GM12878 (cell line): ENCODE data around the gene H19. TPM values are rescaled to one million over a fixed set of nuclear protein-coding genes. Genes with fewer than 3 reads are reported as not detected.

Source experiments
- ATAC-seq: fragments of 200-7000 bp; cut with Tn5 transposase; 3 replicates; pipeline ENCODE4 v1.9.1; 2020; ENCODE audit warnings: mild to moderate bottlenecking, moderate library complexity
- BruUV-seq: library from RNA; stranded (reverse); fragments of 400-500 nt; replicated peaks from 2 replicates; lab custom pipeline; 2021; lab: Mats Ljungman, UMichigan
- CTCF ChIA-PET: fragments of 300-600 bp; sonication (Branson Sonifier 250); formaldehyde crosslinking; extraction: SDS; loops from one replicate; lab custom pipeline; 2021; ENCODE audit warnings: inconsistent platforms; lab: Yijun Ruan, JAX
- POLR2A ChIA-PET: fragments of 350-600 bp; formaldehyde crosslinking; extraction: SDS; loops from one replicate; lab custom pipeline; 2021; ENCODE audit warnings: inconsistent platforms; lab: Charles Lee
- RAD21 ChIA-PET: fragments of 300-600 bp; sonication (Branson Sonifier 250); formaldehyde crosslinking; loops from one replicate; lab custom pipeline; 2023; ENCODE audit warnings: antibody characterized with exemption; ENCODE audit not compliant: unreplicated experiment; lab: Charles Lee
- SMC1A ChIA-PET: fragments of 300-600 bp; sonication (Branson Sonifier 250); formaldehyde crosslinking; loops from one replicate; lab custom pipeline; 2023; ENCODE audit not compliant: unreplicated experiment, uncharacterized antibody; lab: Charles Lee
- DNase-seq: peaks from one replicate; pipeline ENCODE4 v3.0.0-alpha.2; 2011; ENCODE audit warnings: low read depth, low spot score
- FAIRE-seq: peaks from 3 replicates; lab custom pipeline; 2011; peaks lifted over from hg19 to GRCh38; lab: Jason Lieb, UNC
- H2AFZ ChIP-seq: 2 replicates; pipeline ENCODE4 v1.6.0; 2011; ENCODE audit warnings: low read depth, low read length, control low read depth; ENCODE audit not compliant: control insufficient read depth
- H3K27ac ChIP-seq: 2 replicates; pipeline ENCODE4 v1.5.1; 2011; ENCODE audit warnings: control low read depth; ENCODE audit not compliant: control insufficient read depth, insufficient read depth
- H3K27me3 ChIP-seq, 2 experiments: replicated peaks in 1 of 2; 2 replicates each; pipeline versions ENCODE4 v1.6.0 to v1.6.1; 2011; ENCODE audit warnings: low read length in 1 of 2; ENCODE audit not compliant: control insufficient read depth in 2 of 2, insufficient read depth in 2 of 2
- H3K36me3 ChIP-seq, 2 experiments: 2 replicates each; pipeline ENCODE4 v1.5.1; 2011; ENCODE audit warnings: low read length in 1 of 2; ENCODE audit not compliant: control insufficient read depth in 2 of 2, insufficient read depth in 2 of 2
- H3K4me1 ChIP-seq: 2 replicates; pipeline ENCODE4 v1.6.1; 2011; ENCODE audit warnings: mild to moderate bottlenecking, low read length, moderate library complexity, mixed read lengths; ENCODE audit not compliant: control insufficient read depth, insufficient read depth
- H3K4me2 ChIP-seq: 2 replicates; pipeline ENCODE4 v1.6.0; 2011; ENCODE audit warnings: control low read depth; ENCODE audit not compliant: control insufficient read depth, insufficient read depth
- H3K4me3 ChIP-seq: fragments of 200-600 bp; sonication (generic); 2 replicates; pipeline ENCODE4 v1.5.1; 2016
- H3K79me2 ChIP-seq: 2 replicates; pipeline ENCODE4 v1.6.0; 2011; ENCODE audit warnings: low read length; ENCODE audit not compliant: control insufficient read depth, insufficient read depth
- H3K9ac ChIP-seq: 2 replicates; pipeline ENCODE4 v1.8.0; 2011; ENCODE audit warnings: low read length, control low read depth, mixed read lengths; ENCODE audit not compliant: control insufficient read depth, insufficient read depth
- H3K9me3 ChIP-seq: replicated peaks from 3 replicates; pipeline ENCODE4 v1.5.1; 2011; ENCODE audit warnings: mild to moderate bottlenecking, low read length; ENCODE audit not compliant: control insufficient read depth, insufficient read depth
- H4K20me1 ChIP-seq: 2 replicates; pipeline ENCODE4 v1.6.0; 2011; ENCODE audit not compliant: control insufficient read depth, insufficient read depth
- BCLAF1 ChIP-seq: fragments of 450-650 bp; IDR thresholded peaks from 2 replicates; pipeline ENCODE4 v1.6.1; 2017; ENCODE audit warnings: antibody characterized with exemption, mild to moderate bottlenecking, moderate library complexity
- CEBPZ ChIP-seq: fragments of 150-350 bp; IDR thresholded peaks from 2 replicates; pipeline ENCODE4 v1.6.1; 2016; ENCODE audit warnings: low read depth, low read length
- CHD4 ChIP-seq: fragments of 200-600 bp; sonication (generic); IDR thresholded peaks from 2 replicates; pipeline ENCODE4 v1.6.1; 2016; ENCODE audit warnings: mild to moderate bottlenecking
- CREM ChIP-seq: IDR thresholded peaks from 2 replicates; pipeline ENCODE4 v1.6.1; 2014; ENCODE audit warnings: antibody characterized with exemption, low read depth
- EP300 ChIP-seq, 2 experiments: fragments of 150-350 bp in 1 of 2; IDR thresholded peaks; 2 replicates each; pipeline ENCODE4 v1.6.1; 2011 to 2012; ENCODE audit warnings: low read depth in 2 of 2, low read length in 2 of 2, borderline replicate concordance in 1 of 2, improper control_type of control experiment in 1 of 2, inconsistent platforms in 1 of 2; ENCODE audit not compliant: control insufficient read depth in 1 of 2
- KAT2A ChIP-seq: conservative IDR thresholded peaks from 2 replicates; pipeline ENCODE4 v1.6.1; 2011; ENCODE audit warnings: low read depth, low read length; ENCODE audit not compliant: control insufficient read depth
- KLF5 ChIP-seq: fragments of 450-650 bp; IDR thresholded peaks from 2 replicates; pipeline ENCODE4 v1.6.1; 2014; ENCODE audit warnings: mild to moderate bottlenecking; ENCODE audit not compliant: partially characterized antibody
- MXI1 ChIP-seq: fragments of 150-350 bp; IDR thresholded peaks from 2 replicates; pipeline ENCODE4 v1.6.1; 2011; ENCODE audit warnings: low read depth, mild to moderate bottlenecking, inconsistent platforms, low read length, improper control_type of control experiment
- POLR2AphosphoS5 ChIP-seq: IDR thresholded peaks from 2 replicates; pipeline ENCODE4 v1.6.1; 2011; ENCODE audit warnings: mild to moderate bottlenecking, low read length, inconsistent platforms
- RAD51 ChIP-seq: fragments of 450-650 bp; IDR thresholded peaks from 2 replicates; pipeline ENCODE4 v1.6.1; 2016; ENCODE audit warnings: moderate library complexity, mild to moderate bottlenecking, inconsistent platforms
- RFX5 ChIP-seq: IDR thresholded peaks from 2 replicates; pipeline ENCODE4 v1.6.1; 2011; ENCODE audit warnings: low read depth, low read length, improper control_type of control experiment
- SMARCA5 ChIP-seq: fragments of 450-650 bp; IDR thresholded peaks from 2 replicates; pipeline ENCODE4 v1.6.1; 2017; ENCODE audit warnings: mild to moderate bottlenecking
- SUZ12 ChIP-seq: fragments of 200-600 bp; sonication (generic); IDR thresholded peaks from one replicate; pipeline ENCODE4 v1.6.1; 2018; ENCODE audit warnings: antibody characterized with exemption, mild to moderate bottlenecking; ENCODE audit not compliant: unreplicated experiment
- TBL1XR1 ChIP-seq: IDR thresholded peaks from 2 replicates; pipeline ENCODE4 v1.6.1; 2012; ENCODE audit warnings: low read depth, low read length, improper control_type of control experiment
- ZNF217 ChIP-seq: fragments of 450-650 bp; IDR thresholded peaks from 2 replicates; pipeline ENCODE4 v1.6.1; 2017; ENCODE audit warnings: antibody characterized with exemption, mild to moderate bottlenecking
- WGBS: methylation state at CpG from one replicate; pipeline ENCODE4 v1.1.6; 2016; ENCODE audit warnings: low lambda C conversion rate; ENCODE audit not compliant: insufficient replicate concordance, insufficient coverage; ENCODE audit errors: missing lambda C conversion rate; 5-methylcytosine and 5-hydroxymethylcytosine counted together
- in situ Hi-C: fragments of 300-500 bp; cut with MboI; formaldehyde crosslinking; loops from 9 replicates; pipeline ENCODE4 v1.14.3; 2018; ENCODE audit warnings: mixed read lengths
- intact Hi-C: fragments of 100-400 bp; cut with micrococcal nuclease; formaldehyde crosslinking; loops from one replicate; pipeline ENCODE4 v1.14.2; 2022; ENCODE audit not compliant: unreplicated experiment
- polyA plus RNA-seq, 11 experiments: library from polyadenylated mRNA; depleted of rRNA in 4 of 11; unstranded in 6 of 11; stranded (reverse) in 5 of 11; fragments of >200 nt; fragmentation: Nextera tagmentation in 4 of 11; fragmentation: Illumina TruSeq in 1 of 11; extraction: Ambion mirVana in 4 of 11; extraction: Trizol in 1 of 11; gene quantifications; 1 replicate in 1 of 11; 2 replicates in 10 of 11; pipeline versions ENCODE4 v1.2.1 to v1.2.3, GENCODE V29; 2011 to 2016; ENCODE audit warnings: inconsistent platforms in 2 of 11, missing spikeins in 2 of 11, low read depth in 1 of 11
- total RNA-seq, 4 experiments: library from RNA; depleted of rRNA in 3 of 4; stranded (reverse); fragments of >200 nt in 3 of 4; fragmentation: Illumina TruSeq in 1 of 4; extraction: Trizol in 1 of 4; gene quantifications; 2 replicates each; pipeline versions ENCODE4 v1.2.1 to v1.2.3, GENCODE V29; 2013 to 2021
- TF ChIP-seq, protein P1 (sequence below): fragments of 450-650 bp; IDR thresholded peaks from 2 replicates; pipeline ENCODE4 v1.6.1; 2017; ENCODE audit warnings: mild to moderate bottlenecking, moderate library complexity

The H19 gene
- total and polyA plus RNA-seq, 10 of the 15 experiments (the other 5 are each of a cell fraction or from before 2014, with no cell fraction given), result 0.04 to 1.2 (median 0.31) TPM; not detected in 6

GRCh38 chr11:1970956-1971355 lies 26.7 kb downstream of the H19 start:
- DNase-seq (no peak), FAIRE-seq (no peak), ATAC-seq (no peak)
- no TSS peak for BruUV-seq
- Histone ChIP-seq H3K79me2 (no peaks in the 10 kb centered on the region), H3K27me3 (no peaks in the 10 kb centered on the region), H3K36me3 (no peaks in the 10 kb centered on the region), H3K4me2 (no peak overlapping the region), H2AFZ (no peak overlapping the region), H4K20me1 (no peaks in the 10 kb centered on the region), H3K4me1 (no peaks in the 10 kb centered on the region), H3K4me3 (no peak overlapping the region), H3K27ac (no peak overlapping the region), H3K9ac (no peak overlapping the region), H3K9me3 (no peaks in the 10 kb centered on the region)
- CTCF ChIA-PET, result interaction anchor here (0.6 kb wide), 1 partner anchor 162 kb away, joined by 3 read pairs; no protein-coding TSS in a partner anchor
- WGBS, result 53% methylated on average over 6 of the region's 15 CpGs
- RAD21 ChIA-PET, result no interaction called here
- in situ Hi-C loops, result no loop called here
- intact Hi-C loops, result no loop called here
- SMC1A ChIA-PET, result no interaction called here
- POLR2A ChIA-PET, result no interaction called here
- TF ChIP-seq SUZ12, result no peak
- TF ChIP-seq EP300 (IDR thresholded peaks at IDR 0.05; ENCODE audit: borderline replicate concordance in 1 of 2, control insufficient read depth in 1 of 2, low read depth in 2 of 2, low read length in 2 of 2), result no peak
- no peak for TF ChIP-seq TBL1XR1
- TF ChIP-seq, protein P1, sequence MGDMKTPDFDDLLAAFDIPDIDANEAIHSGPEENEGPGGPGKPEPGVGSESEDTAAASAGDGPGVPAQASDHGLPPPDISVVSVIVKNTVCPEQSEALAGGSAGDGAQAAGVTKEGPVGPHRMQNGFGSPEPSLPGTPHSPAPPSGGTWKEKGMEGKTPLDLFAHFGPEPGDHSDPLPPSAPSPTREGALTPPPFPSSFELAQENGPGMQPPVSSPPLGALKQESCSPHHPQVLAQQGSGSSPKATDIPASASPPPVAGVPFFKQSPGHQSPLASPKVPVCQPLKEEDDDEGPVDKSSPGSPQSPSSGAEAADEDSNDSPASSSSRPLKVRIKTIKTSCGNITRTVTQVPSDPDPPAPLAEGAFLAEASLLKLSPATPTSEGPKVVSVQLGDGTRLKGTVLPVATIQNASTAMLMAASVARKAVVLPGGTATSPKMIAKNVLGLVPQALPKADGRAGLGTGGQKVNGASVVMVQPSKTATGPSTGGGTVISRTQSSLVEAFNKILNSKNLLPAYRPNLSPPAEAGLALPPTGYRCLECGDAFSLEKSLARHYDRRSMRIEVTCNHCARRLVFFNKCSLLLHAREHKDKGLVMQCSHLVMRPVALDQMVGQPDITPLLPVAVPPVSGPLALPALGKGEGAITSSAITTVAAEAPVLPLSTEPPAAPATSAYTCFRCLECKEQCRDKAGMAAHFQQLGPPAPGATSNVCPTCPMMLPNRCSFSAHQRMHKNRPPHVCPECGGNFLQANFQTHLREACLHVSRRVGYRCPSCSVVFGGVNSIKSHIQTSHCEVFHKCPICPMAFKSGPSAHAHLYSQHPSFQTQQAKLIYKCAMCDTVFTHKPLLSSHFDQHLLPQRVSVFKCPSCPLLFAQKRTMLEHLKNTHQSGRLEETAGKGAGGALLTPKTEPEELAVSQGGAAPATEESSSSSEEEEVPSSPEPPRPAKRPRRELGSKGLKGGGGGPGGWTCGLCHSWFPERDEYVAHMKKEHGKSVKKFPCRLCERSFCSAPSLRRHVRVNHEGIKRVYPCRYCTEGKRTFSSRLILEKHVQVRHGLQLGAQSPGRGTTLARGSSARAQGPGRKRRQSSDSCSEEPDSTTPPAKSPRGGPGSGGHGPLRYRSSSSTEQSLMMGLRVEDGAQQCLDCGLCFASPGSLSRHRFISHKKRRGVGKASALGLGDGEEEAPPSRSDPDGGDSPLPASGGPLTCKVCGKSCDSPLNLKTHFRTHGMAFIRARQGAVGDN, result no peak
- TF ChIP-seq SMARCA5, result no peak
- TF ChIP-seq KLF5, result no peak
- TF ChIP-seq RFX5, result no peak
- no peak for TF ChIP-seq CREM
- no peak for TF ChIP-seq CEBPZ
- TF ChIP-seq ZNF217, result no peak
- TF ChIP-seq POLR2AphosphoS5, result no peak
- TF ChIP-seq KAT2A, result no peak
- TF ChIP-seq BCLAF1, result no peak
- no peak for TF ChIP-seq MXI1
- no peak for TF ChIP-seq RAD51
- TF ChIP-seq CHD4, result no peak
